GM23248 (cell line): ENCODE data around the gene BMPR1B.

Experiments
- EZH2 ChIP-seq: fragments of 200-600 bp; sonication (generic); IDR thresholded peaks from 2 replicates; pipeline ENCODE4 v1.6.1; 2018; ENCODE audit warnings: antibody characterized with exemption, mild to moderate bottlenecking; ENCODE audit not compliant: insufficient read depth, poor library complexity, severe bottlenecking
- EZH2phosphoT487 ChIP-seq: fragments of 200-600 bp; sonication (generic); IDR thresholded peaks from 2 replicates; pipeline ENCODE4 v1.6.1; 2018; ENCODE audit warnings: antibody characterized with exemption, moderate library complexity, mild to moderate bottlenecking, low read depth; ENCODE audit not compliant: insufficient read depth

- TF ChIP-seq EZH2 (no peak), EZH2phosphoT487 (no peak)
These were observed 399.8 kb downstream of the BMPR1B start for GRCh38 chr4:95157596-95157995.
